Prostate gland (tissue), 2 donors: ENCODE results near the gene TBC1D2B.
"Not testable (repeated sequence)": the region's sequence is repeated elsewhere in the genome, so short reads cannot be mapped to it uniquely, and the experiment has no call there.

ENCODE experiments used
- CTCF ChIP-seq, 4 experiments: fragments of 200-600 bp in 2 of 4; fragments of 450-650 bp in 2 of 4; sonication (generic) in 2 of 4; IDR thresholded peaks; 1 replicate in 3 of 4; 2 replicates in 1 of 4; pipeline ENCODE4 v1.5.1; 2016 to 2019; ENCODE audit warnings: antibody characterized with exemption in 4 of 4, mild to moderate bottlenecking in 2 of 4, moderate library complexity in 2 of 4
- POLR2A ChIP-seq: fragments of 450-650 bp; IDR thresholded peaks from one replicate; pipeline ENCODE4 v1.6.1; 2016; ENCODE audit warnings: antibody characterized with exemption, mild to moderate bottlenecking

- TF ChIP-seq CTCF (IDR thresholded peaks at IDR 0.05); POLR2A: not testable (repeated sequence)
Observed at GRCh38 chr15:77993970-77994693, 83.4 kb downstream of the TBC1D2B start.
